Panc1 (cell line): ENCODE measurements around the gene GATA5. TPM values are rescaled to one million over a fixed set of nuclear protein-coding genes. Genes with fewer than 3 reads are reported as not detected.

ENCODE experiments used
- ATAC-seq: fragments of 200-7000 bp; cut with Tn5 transposase; 2 replicates; pipeline ENCODE4 v1.9.1; 2020; ENCODE audit warnings: mild to moderate bottlenecking, moderate library complexity
- BruUV-seq: library from RNA; stranded (reverse); fragments of 400-500 nt; replicated peaks from 2 replicates; lab custom pipeline; 2021; lab: Mats Ljungman, UMichigan
- CTCF ChIA-PET: fragments of 300-600 bp; sonication (Branson Sonifier 250); formaldehyde crosslinking; loops from one replicate; lab custom pipeline; 2022; ENCODE audit warnings: antibody characterized with exemption; lab: Charles Lee
- POLR2A ChIA-PET: fragments of 300-600 bp; sonication (Branson Sonifier 250); formaldehyde crosslinking; loops from one replicate; lab custom pipeline; 2022; ENCODE audit warnings: antibody characterized with exemption; lab: Charles Lee
- DNase-seq: peaks from one replicate; pipeline ENCODE4 v3.0.0-alpha.2; 2010; ENCODE audit warnings: low read depth, low spot score
- H3K27ac ChIP-seq: 2 replicates; pipeline ENCODE4 v1.5.1; 2011; ENCODE audit warnings: mild to moderate bottlenecking, low read length, inconsistent platforms
- H3K27me3 ChIP-seq: fragments of 200-500 bp; sonication (Bioruptor generic); 2 replicates; pipeline ENCODE4 v1.6.0; 2014; ENCODE audit warnings: low read length, inconsistent platforms; ENCODE audit not compliant: control insufficient read depth, insufficient read depth
- H3K36me3 ChIP-seq: fragments of 200-500 bp; sonication (Bioruptor generic); 2 replicates; pipeline ENCODE4 v1.5.1; 2014; ENCODE audit warnings: inconsistent platforms, mild to moderate bottlenecking, low read length, moderate library complexity; ENCODE audit not compliant: control insufficient read depth, insufficient read depth
- H3K4me1 ChIP-seq: 2 replicates; pipeline ENCODE4 v1.5.1; 2011; ENCODE audit warnings: inconsistent platforms, mild to moderate bottlenecking, low read length, moderate library complexity; ENCODE audit not compliant: control insufficient read depth, insufficient read depth
- H3K4me3 ChIP-seq, 2 experiments: 2 replicates each; pipeline ENCODE4 v1.5.1; 2011 to 2012; ENCODE audit warnings: low read depth in 2 of 2, low read length in 2 of 2, mild to moderate bottlenecking in 2 of 2, inconsistent platforms in 1 of 2, moderate library complexity in 1 of 2
- H3K9me3 ChIP-seq: fragments of 200-500 bp; sonication (Bioruptor generic); 2 replicates; pipeline ENCODE4 v1.5.1; 2014; ENCODE audit warnings: low read depth, mild to moderate bottlenecking, inconsistent platforms, low read length, moderate library complexity; ENCODE audit not compliant: control insufficient read depth, insufficient read depth
- CTCF ChIP-seq: fragments of 450-650 bp; IDR thresholded peaks from 2 replicates; pipeline ENCODE4 v1.5.1; 2017; ENCODE audit warnings: mild to moderate bottlenecking
- POLR2AphosphoS5 ChIP-seq: IDR thresholded peaks from 2 replicates; pipeline ENCODE4 v1.6.1; 2012; ENCODE audit warnings: mild to moderate bottlenecking, low read depth, low read length, moderate library complexity
- SIN3A ChIP-seq: IDR thresholded peaks from 2 replicates; pipeline ENCODE4 v1.6.1; 2012; ENCODE audit warnings: low read depth, mild to moderate bottlenecking, low read length, moderate library complexity, borderline replicate concordance; ENCODE audit not compliant: insufficient read depth
- TCF7L2 ChIP-seq: IDR thresholded peaks from 2 replicates; pipeline ENCODE4 v1.6.1; 2011; ENCODE audit warnings: mild to moderate bottlenecking, low read depth, low read length, inconsistent platforms
- in situ Hi-C: cut with HindIII; loops from 2 replicates; pipeline ENCODE4 v1.10.0; 2016; ENCODE audit warnings: low sequenced_read_pairs, low pct_unique_long_range_greater_than_20kb
- intact Hi-C: fragments of 100-400 bp; cut with micrococcal nuclease; formaldehyde crosslinking; loops from one replicate; pipeline ENCODE4 v1.10.0; 2022; ENCODE audit not compliant: unreplicated experiment
- total RNA-seq: library from RNA; stranded (reverse); gene quantifications from one replicate; pipeline ENCODE4 v1.2.1, GENCODE V29; 2021; ENCODE audit not compliant: unreplicated experiment
- TF ChIP-seq, protein P1 (sequence below), 2 experiments: IDR thresholded peaks; 2 replicates each; pipeline ENCODE4 v1.6.1; 2011 to 2012; ENCODE audit warnings: low read depth in 2 of 2, control low read depth in 1 of 2, low read length in 1 of 2, mild to moderate bottlenecking in 1 of 2, moderate library complexity in 1 of 2; ENCODE audit not compliant: insufficient read depth in 1 of 2

The GATA5 gene
- total RNA-seq, 1 experiment from 2014 or later = 53.2 TPM

GRCh38 chr20:62506791-62507190 is 31.0 kb upstream of the GATA5 start:
- ATAC-seq = no peak
- no peak for DNase-seq
- Histone ChIP-seq H3K4me3 (no peak overlapping the region), H3K27ac (no peak overlapping the region), H3K4me1 (peaks cover 6% of the 10 kb centered on the region), H3K27me3 (no peaks in the 10 kb centered on the region), H3K36me3 (no peaks in the 10 kb centered on the region), H3K9me3 (no peaks in the 10 kb centered on the region)
- TF ChIP-seq TCF7L2 = no peak
- intact Hi-C loops = no loop called here
- CTCF ChIA-PET = interaction anchor here (0.6 kb wide), 1 partner anchor 11 kb away, joined by 3 read pairs; no protein-coding TSS in a partner anchor
- in situ Hi-C loops = no loop called here
- POLR2A ChIA-PET = no interaction called here
- no TSS peak for BruUV-seq

DNA sequence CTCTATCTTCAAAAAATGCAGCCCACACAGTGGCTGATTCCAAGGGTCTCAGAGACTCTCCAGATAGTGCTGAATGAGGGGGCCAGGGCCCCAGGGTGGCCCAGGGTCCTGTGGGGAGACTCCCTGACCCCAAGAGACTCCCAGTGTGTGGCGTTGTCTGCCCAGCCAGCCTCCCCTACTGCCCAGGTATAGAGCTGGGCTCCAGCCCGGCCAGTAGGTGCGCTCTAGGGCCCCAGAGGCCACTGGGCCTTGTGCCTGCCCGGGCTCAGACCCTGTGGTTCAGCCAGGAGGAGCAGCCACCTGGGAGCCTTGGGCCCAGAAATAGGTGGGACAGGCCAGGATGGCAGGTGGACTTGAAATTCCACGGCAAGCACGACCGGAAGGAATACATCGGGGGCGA is 30.3 kb upstream of the GATA5 start:
- Histone ChIP-seq H3K9me3 (no peaks in the 10 kb centered on the region), H3K4me3 (no peak overlapping the region), H3K36me3 (no peaks in the 10 kb centered on the region), H3K27me3 (no peaks in the 10 kb centered on the region), H3K27ac (no peak overlapping the region), H3K4me1 (peaks cover 10% of the 10 kb centered on the region)
- in situ Hi-C loops (no loop called here), intact Hi-C loops (no loop called here)
- DNase-seq = no peak
- TF ChIP-seq, protein P1, sequence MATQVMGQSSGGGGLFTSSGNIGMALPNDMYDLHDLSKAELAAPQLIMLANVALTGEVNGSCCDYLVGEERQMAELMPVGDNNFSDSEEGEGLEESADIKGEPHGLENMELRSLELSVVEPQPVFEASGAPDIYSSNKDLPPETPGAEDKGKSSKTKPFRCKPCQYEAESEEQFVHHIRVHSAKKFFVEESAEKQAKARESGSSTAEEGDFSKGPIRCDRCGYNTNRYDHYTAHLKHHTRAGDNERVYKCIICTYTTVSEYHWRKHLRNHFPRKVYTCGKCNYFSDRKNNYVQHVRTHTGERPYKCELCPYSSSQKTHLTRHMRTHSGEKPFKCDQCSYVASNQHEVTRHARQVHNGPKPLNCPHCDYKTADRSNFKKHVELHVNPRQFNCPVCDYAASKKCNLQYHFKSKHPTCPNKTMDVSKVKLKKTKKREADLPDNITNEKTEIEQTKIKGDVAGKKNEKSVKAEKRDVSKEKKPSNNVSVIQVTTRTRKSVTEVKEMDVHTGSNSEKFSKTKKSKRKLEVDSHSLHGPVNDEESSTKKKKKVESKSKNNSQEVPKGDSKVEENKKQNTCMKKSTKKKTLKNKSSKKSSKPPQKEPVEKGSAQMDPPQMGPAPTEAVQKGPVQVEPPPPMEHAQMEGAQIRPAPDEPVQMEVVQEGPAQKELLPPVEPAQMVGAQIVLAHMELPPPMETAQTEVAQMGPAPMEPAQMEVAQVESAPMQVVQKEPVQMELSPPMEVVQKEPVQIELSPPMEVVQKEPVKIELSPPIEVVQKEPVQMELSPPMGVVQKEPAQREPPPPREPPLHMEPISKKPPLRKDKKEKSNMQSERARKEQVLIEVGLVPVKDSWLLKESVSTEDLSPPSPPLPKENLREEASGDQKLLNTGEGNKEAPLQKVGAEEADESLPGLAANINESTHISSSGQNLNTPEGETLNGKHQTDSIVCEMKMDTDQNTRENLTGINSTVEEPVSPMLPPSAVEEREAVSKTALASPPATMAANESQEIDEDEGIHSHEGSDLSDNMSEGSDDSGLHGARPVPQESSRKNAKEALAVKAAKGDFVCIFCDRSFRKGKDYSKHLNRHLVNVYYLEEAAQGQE (IDR thresholded peaks at IDR 0.05; ENCODE audit: insufficient read depth in 1 of 2, low read depth in 2 of 2, low read length in 1 of 2) = no peak
- TF ChIP-seq CTCF = no peak; the same call in 1 of the 2 replicates
- TF ChIP-seq POLR2AphosphoS5 = no peak
- TF ChIP-seq TCF7L2 = no peak
- no peak for TF ChIP-seq SIN3A
- no TSS peak for BruUV-seq
- POLR2A ChIA-PET = no interaction called here
- 0 out of 2 replicates have a peak, but pooled peaks have one; percentile 43 for ATAC-seq
- CTCF ChIA-PET = no interaction called here

DNA sequence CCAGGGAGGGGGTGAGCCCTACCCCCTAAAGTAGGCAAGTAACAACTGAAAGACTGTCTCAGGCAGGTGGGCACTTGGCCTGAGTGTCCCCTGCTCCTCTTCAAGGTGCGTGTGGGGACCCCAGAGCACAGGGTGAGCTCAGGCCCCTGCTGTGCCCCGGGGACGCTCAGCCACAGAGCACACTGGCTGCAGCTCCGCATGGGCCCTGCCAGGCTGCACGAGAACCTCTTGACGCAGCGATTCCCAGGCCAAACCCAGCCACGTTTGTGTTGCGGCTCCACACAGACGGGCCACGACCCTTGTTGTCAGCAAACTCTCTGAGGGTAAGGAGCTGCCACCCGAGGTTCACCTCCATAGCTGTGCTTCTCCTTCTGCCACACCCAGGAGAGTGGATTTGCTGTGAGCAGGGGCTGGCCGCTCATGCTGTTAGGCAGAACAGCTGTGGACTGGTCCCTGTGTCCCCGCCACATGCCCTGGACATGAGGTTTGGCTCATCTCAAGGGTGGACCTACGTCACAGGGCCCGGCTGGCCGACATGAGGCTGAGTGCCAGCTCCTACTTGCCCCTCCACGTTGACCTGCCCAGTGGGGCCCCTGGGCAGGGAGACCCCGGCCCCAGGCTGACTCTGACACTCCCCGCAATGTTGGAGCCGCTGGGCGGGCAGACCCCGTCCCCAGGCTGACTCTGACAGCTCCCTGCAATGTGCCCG is 29.7 kb upstream of the GATA5 start:
- ATAC-seq = no peak
- Histone ChIP-seq H3K4me1 (peaks cover 10% of the 10 kb centered on the region), H3K27me3 (no peaks in the 10 kb centered on the region), H3K36me3 (no peaks in the 10 kb centered on the region), H3K9me3 (no peaks in the 10 kb centered on the region), H3K4me3 (no peak overlapping the region), H3K27ac (no peak overlapping the region)
- TF ChIP-seq TCF7L2 (no peak), CTCF (no peak), SIN3A (no peak), POLR2AphosphoS5 (no peak)
- TF ChIP-seq, protein P1 (IDR thresholded peaks at IDR 0.05; ENCODE audit: insufficient read depth in 1 of 2, low read depth in 2 of 2, low read length in 1 of 2) = no peak
- DNase-seq = no peak
- BruUV-seq = no TSS peak
- CTCF ChIA-PET = no interaction called here
- POLR2A ChIA-PET = no interaction called here
- intact Hi-C loops (no loop called here), in situ Hi-C loops (no loop called here)
